K562 (cell line): Measurements from ENCODE around the gene DPH7. TPM values are rescaled to one million over a fixed set of nuclear protein-coding genes. Genes with fewer than 3 reads are reported as not detected.

ENCODE experiments used
- ATAC-seq: fragments of 200-7000 bp; cut with Tn5 transposase; 3 replicates; pipeline ENCODE4 v1.9.1; 2020; ENCODE audit warnings: moderate library complexity
- BruUV-seq: library from RNA; stranded (reverse); fragments of 400-500 nt; replicated peaks from 2 replicates; lab custom pipeline; 2021; lab: Mats Ljungman, UMichigan
- CTCF ChIA-PET: fragments of 300-600 bp; formaldehyde crosslinking; extraction: SDS; loops from one replicate; lab custom pipeline; 2021; ENCODE audit warnings: low intra/inter-chr PET ratio; lab: Yijun Ruan, JAX
- POLR2A ChIA-PET: fragments of 300-600, 350-650 bp; sonication (Branson Sonifier 250); formaldehyde crosslinking; extraction: SDS; loops from one replicate; lab custom pipeline; 2021; ENCODE audit warnings: antibody characterized with exemption, inconsistent platforms; lab: Yijun Ruan, JAX
- DNase-seq, 4 experiments: peaks; one replicate each; pipeline versions ENCODE4 v3.0.0 to v3.0.0-alpha.2; 2011 to 2018; ENCODE audit warnings: low spot score in 3 of 4, mixed read lengths in 3 of 4; ENCODE audit errors: extremely low read depth in 1 of 4
- FAIRE-seq: peaks from 2 replicates; lab custom pipeline; 2011; peaks lifted over from hg19 to GRCh38; lab: Jason Lieb, UNC
- H2AFZ ChIP-seq: 2 replicates; pipeline ENCODE4 v1.6.0; 2011; ENCODE audit warnings: low read depth, low read length, control low read depth, inconsistent platforms
- H3K27ac ChIP-seq: fragments of 200-600 bp; 3 replicates; pipeline ENCODE4 v1.8.0; 2011; ENCODE audit warnings: low read depth, mild to moderate bottlenecking, control low read depth, inconsistent platforms, low read length, moderate library complexity, mixed read lengths; ENCODE audit errors: extremely low read depth
- H3K27me3 ChIP-seq, 2 experiments: fragments of 300-600 bp in 1 of 2; 2 replicates in 1 of 2; 3 replicates in 1 of 2; pipeline versions ENCODE4 v1.6.0 to v1.8.0; 2011; ENCODE audit warnings: inconsistent platforms in 2 of 2, low read length in 2 of 2, mild to moderate bottlenecking in 1 of 2, mixed read lengths in 1 of 2, moderate library complexity in 1 of 2; ENCODE audit not compliant: control insufficient read depth in 2 of 2, insufficient read depth in 2 of 2
- H3K36me3 ChIP-seq: fragments of 300-600 bp; 3 replicates; pipeline ENCODE4 v1.8.0; 2011; ENCODE audit warnings: mild to moderate bottlenecking, low read length, inconsistent platforms; ENCODE audit not compliant: control insufficient read depth, insufficient read depth
- H3K4me1 ChIP-seq, 2 experiments: fragments of 200-600 bp in 1 of 2; replicated peaks in 1 of 2; 2 replicates in 1 of 2; 3 replicates in 1 of 2; pipeline versions ENCODE4 v1.5.1 to v1.8.0; 2011; ENCODE audit warnings: inconsistent platforms in 2 of 2, low read length in 2 of 2, mild to moderate bottlenecking in 1 of 2, mixed read lengths in 1 of 2, moderate library complexity in 1 of 2; ENCODE audit not compliant: control insufficient read depth in 2 of 2, insufficient read depth in 2 of 2
- H3K4me2 ChIP-seq: 2 replicates; pipeline ENCODE4 v1.6.1; 2011; ENCODE audit warnings: low read length, control low read depth, inconsistent platforms, mixed read lengths; ENCODE audit not compliant: insufficient read depth
- H3K4me3 ChIP-seq: fragments of 200-600 bp; sonication (generic), shearing (Covaris generic); 2 replicates; pipeline ENCODE4 v1.5.1; 2016; ENCODE audit warnings: control low read depth, inconsistent platforms
- H3K79me2 ChIP-seq: fragments of 200-600 bp; 3 replicates; pipeline ENCODE4 v1.8.0; 2011; ENCODE audit warnings: low read length, inconsistent platforms; ENCODE audit not compliant: control insufficient read depth, insufficient read depth
- H3K9ac ChIP-seq, 2 experiments: 2 replicates each; pipeline versions ENCODE4 v1.6.0 to v1.6.1; 2011; ENCODE audit warnings: low read depth in 2 of 2, low read length in 2 of 2, control low read depth in 1 of 2, inconsistent platforms in 1 of 2, mild to moderate bottlenecking in 1 of 2, mixed read lengths in 1 of 2; ENCODE audit not compliant: insufficient read depth in 1 of 2
- H3K9me1 ChIP-seq: one replicate; pipeline ENCODE4 v1.6.0; 2011; ENCODE audit warnings: inconsistent platforms, mild to moderate bottlenecking, low read length, moderate library complexity; ENCODE audit not compliant: control insufficient read depth, insufficient read depth
- H3K9me3 ChIP-seq: replicated peaks from 2 replicates; pipeline ENCODE4 v1.5.1; 2011; ENCODE audit warnings: low read depth, low read length, inconsistent platforms; ENCODE audit not compliant: control insufficient read depth, insufficient read depth
- H4K20me1 ChIP-seq: replicated peaks from 2 replicates; pipeline ENCODE4 v1.6.1; 2011; ENCODE audit warnings: low read length, inconsistent platforms, mixed read lengths; ENCODE audit not compliant: control insufficient read depth, insufficient read depth
- EGR1 ChIP-seq: fragments of 450-650 bp; conservative IDR thresholded peaks from 2 replicates; pipeline ENCODE4 v1.6.1; 2017; ENCODE audit warnings: mild to moderate bottlenecking
- ELF4 ChIP-seq: fragments of 450-650 bp; formaldehyde crosslinking; IDR thresholded peaks from 2 replicates; pipeline ENCODE4 v1.4.0; 2022; ENCODE audit warnings: missing genetic modification characterization
- HDAC3 ChIP-seq: fragments of 450-650 bp; IDR thresholded peaks from 2 replicates; pipeline ENCODE4 v1.6.1; 2018; ENCODE audit warnings: borderline replicate concordance, mild to moderate bottlenecking, moderate library complexity; ENCODE audit not compliant: partially characterized antibody
- HOXB6 ChIP-seq: fragments of 250-450 bp; sonication (Bioruptor Pico); IDR thresholded peaks from 2 replicates; pipeline ENCODE4 v1.5.1; 2022; ENCODE audit warnings: mild to moderate bottlenecking, borderline replicate concordance
- PCBP2 ChIP-seq: fragments of 200-400 bp; formaldehyde crosslinking; IDR thresholded peaks from 2 replicates; pipeline ENCODE4 v1.6.1; 2018; ENCODE audit warnings: low read length, low read depth, mild to moderate bottlenecking, moderate library complexity; ENCODE audit not compliant: poor library complexity, severe bottlenecking
- POLR2A ChIP-seq: fragments of 450-650 bp; conservative IDR thresholded peaks from 2 replicates; pipeline ENCODE4 v1.6.1; 2016
- POLR2B ChIP-seq: fragments of 450-650 bp; IDR thresholded peaks from 2 replicates; pipeline ENCODE4 v1.6.1; 2018; ENCODE audit warnings: low read depth; ENCODE audit not compliant: partially characterized antibody
- RB1 ChIP-seq: fragments of 450-650 bp; IDR thresholded peaks from 2 replicates; pipeline ENCODE4 v1.6.1; 2017; ENCODE audit warnings: low read depth, mild to moderate bottlenecking
- SUPT5H ChIP-seq: fragments of 450-650 bp; IDR thresholded peaks from 2 replicates; pipeline ENCODE4 v1.6.1; 2016
- TAF15 ChIP-seq: fragments of 200-400 bp; formaldehyde crosslinking; IDR thresholded peaks from 2 replicates; pipeline ENCODE4 v1.6.1; 2017; ENCODE audit warnings: mild to moderate bottlenecking, low read depth, low read length, moderate library complexity
- THAP12 ChIP-seq: fragments of 250-450 bp; sonication (Bioruptor Pico); IDR thresholded peaks from 2 replicates; pipeline ENCODE4 v1.9.0; 2021; ENCODE audit warnings: mild to moderate bottlenecking, inconsistent platforms
- TRIM25 ChIP-seq: fragments of 450-650 bp; IDR thresholded peaks from 2 replicates; pipeline ENCODE4 v1.7.0; 2016; ENCODE audit warnings: borderline replicate concordance
- ZNF583 ChIP-seq: fragments of 250-450 bp; sonication (Bioruptor Pico); IDR thresholded peaks from 2 replicates; pipeline ENCODE4 v1.4.0; 2020
- WGBS: fragments of 100-300 bp; shearing (Covaris generic); methylation state at CpG from one replicate; pipeline ENCODE4 v1.1.6; 2016; ENCODE audit warnings: low coverage, mixed read lengths; ENCODE audit not compliant: insufficient coverage; ENCODE audit errors: missing lambda C conversion rate; 5-methylcytosine and 5-hydroxymethylcytosine counted together
- in situ Hi-C: fragments of 300-500 bp; cut with MboI; formaldehyde crosslinking; loops from 4 replicates; pipeline ENCODE4 v1.15.0; 2018; ENCODE audit warnings: inconsistent platforms, mixed read lengths
- intact Hi-C: fragments of 100-400 bp; cut with micrococcal nuclease; formaldehyde crosslinking; loops from 2 replicates; pipeline ENCODE4 v1.14.2; 2022
- polyA plus RNA-seq, 8 experiments: library from polyadenylated mRNA; depleted of rRNA in 4 of 8; stranded (reverse) in 5 of 8; unstranded in 3 of 8; fragments of >200 nt; fragmentation: Nextera tagmentation in 2 of 8; fragmentation: Illumina TruSeq in 1 of 8; extraction: Ambion mirVana in 2 of 8; extraction: Trizol in 1 of 8; gene quantifications; 2 replicates each; pipeline versions ENCODE4 v1.2.1 to v1.2.3, GENCODE V29; 2011 to 2014; ENCODE audit warnings: inconsistent platforms in 1 of 8, missing spikeins in 1 of 8
- total RNA-seq, 7 experiments: library from RNA; depleted of rRNA in 6 of 7; stranded (reverse); fragments of >200 nt in 6 of 7; fragmentation: Illumina TruSeq in 2 of 7; extraction: Trizol in 2 of 7; gene quantifications; 2 replicates each; pipeline versions ENCODE4 v1.2.1 to v1.2.3, GENCODE V29; 2011 to 2021; ENCODE audit warnings: low replicate concordance in 1 of 7

Gene DPH7
- total and polyA plus RNA-seq, 9 of the 15 experiments (the other 6 are each of a cell fraction or from before 2014, with no cell fraction given): 13.9 to 68.6 (median 41.3) TPM

- TF ChIP-seq TRIM25 (no peak), HDAC3 (no peak), POLR2A (peak; percentile 51; the same call in 1 of the 2 replicates), PCBP2 (no peak)
These were observed 8.2 kb downstream of the DPH7 start (continued) for GRCh38 chr9:137570566-137570965.

GRCh38 chr9:137569609-137570203 is 9.0 kb downstream of the DPH7 start:
- Histone ChIP-seq H2AFZ (no peak overlapping the region), H3K9me3 (no peaks in the 10 kb centered on the region), H3K4me2 (no peak overlapping the region), H3K9me1 (no peaks in the 10 kb centered on the region), H3K9ac (no peak overlapping the region), H4K20me1 (no peaks in the 10 kb centered on the region), H3K27me3 (no peaks in the 10 kb centered on the region), H3K4me1 (no peaks in the 10 kb centered on the region), H3K4me3 (no peak overlapping the region), H3K36me3 (peaks cover 44% of the 10 kb centered on the region; the same call in 2 of the 3 replicates), H3K27ac (no peak overlapping the region), H3K79me2 (0 out of 3 replicates have a peak, but pooled peaks cover 7% of the 10 kb centered on the region)
- no TSS peak for BruUV-seq
- POLR2A ChIA-PET: no interaction called here
- intact Hi-C loops (no loop called here), in situ Hi-C loops (no loop called here)
- CTCF ChIA-PET: no interaction called here
- FAIRE-seq (no peak), ATAC-seq (no peak), DNase-seq (no peak)
- TF ChIP-seq THAP12 (CRISPR knock-in tag): no peak
- no peak for TF ChIP-seq ZNF583 (CRISPR knock-in tag)
- peak; percentile 70 for TF ChIP-seq EGR1
- TF ChIP-seq ELF4 (CRISPR knock-in tag): 0 out of 2 replicates have a peak, but pooled peaks have one; percentile 38
- no peak for TF ChIP-seq RB1
- no peak for TF ChIP-seq HOXB6 (CRISPR knock-in tag)
- TF ChIP-seq POLR2B: peak; percentile 24
- peak; percentile 36; the same call in 1 of the 2 replicates for TF ChIP-seq SUPT5H
- no peak for TF ChIP-seq TAF15
- 92% methylated on average over 4 of the region's 5 CpGs for WGBS
